ENCODE results near the gene GOT2. TPM values are rescaled to one million over a fixed set of nuclear protein-coding genes. Genes with fewer than 3 reads are reported as not detected.

GOT2 gene
- total RNA-seq, 1 experiment from 2014 or later: 150 TPM

GRCh38 chr16:58734459-58734787 is 307 bp upstream of the GOT2 start:
- Mint-ChIP-seq H3K27me3 (ENCODE audit: insufficient read depth, unreplicated experiment) (no peaks in the 10 kb centered on the region), H3K4me1 (ENCODE audit: low read depth, unreplicated experiment) (peaks cover 12% of the 10 kb centered on the region), H3K9me3 (ENCODE audit: unreplicated experiment) (no peaks in the 10 kb centered on the region), H3K36me3 (ENCODE audit: insufficient read depth, unreplicated experiment) (peaks cover 4% of the 10 kb centered on the region), H3K27ac (ENCODE audit: unreplicated experiment) (peak overlapping the region; percentile 99), H3K4me3 (ENCODE audit: unreplicated experiment) (peak overlapping the region; percentile 100)
- DNase-seq: no peak
- ChIA-PET CTCF (interaction anchor here (0.6 to 1.8 kb wide), 5 partner anchors 10 to 246 kb away, joined by 3 to 8 read pairs (median 7); partner anchors contain the start of gene SLC38A7), POLR2A (interaction anchor here (0.7 kb wide), 1 partner anchor 67 kb away, joined by 10 read pairs; no protein-coding TSS in a partner anchor)
- Histone ChIP-seq H3K36me3 (ENCODE audit: control insufficient read depth, insufficient read depth, low read length) (no peaks in the 10 kb centered on the region), H3K4me1 (no peaks in the 10 kb centered on the region; the same call in 1 of the 2 replicates), H3K4me3 (ENCODE audit: low read depth, low read length) (peak overlapping the region; percentile 76), H3K9me3 (no peaks in the 10 kb centered on the region), H3K27me3 (replicated peaks; ENCODE audit: control insufficient read depth, insufficient read depth, low read length) (no peaks in the 10 kb centered on the region)
- TF ChIP-seq, protein P1, sequence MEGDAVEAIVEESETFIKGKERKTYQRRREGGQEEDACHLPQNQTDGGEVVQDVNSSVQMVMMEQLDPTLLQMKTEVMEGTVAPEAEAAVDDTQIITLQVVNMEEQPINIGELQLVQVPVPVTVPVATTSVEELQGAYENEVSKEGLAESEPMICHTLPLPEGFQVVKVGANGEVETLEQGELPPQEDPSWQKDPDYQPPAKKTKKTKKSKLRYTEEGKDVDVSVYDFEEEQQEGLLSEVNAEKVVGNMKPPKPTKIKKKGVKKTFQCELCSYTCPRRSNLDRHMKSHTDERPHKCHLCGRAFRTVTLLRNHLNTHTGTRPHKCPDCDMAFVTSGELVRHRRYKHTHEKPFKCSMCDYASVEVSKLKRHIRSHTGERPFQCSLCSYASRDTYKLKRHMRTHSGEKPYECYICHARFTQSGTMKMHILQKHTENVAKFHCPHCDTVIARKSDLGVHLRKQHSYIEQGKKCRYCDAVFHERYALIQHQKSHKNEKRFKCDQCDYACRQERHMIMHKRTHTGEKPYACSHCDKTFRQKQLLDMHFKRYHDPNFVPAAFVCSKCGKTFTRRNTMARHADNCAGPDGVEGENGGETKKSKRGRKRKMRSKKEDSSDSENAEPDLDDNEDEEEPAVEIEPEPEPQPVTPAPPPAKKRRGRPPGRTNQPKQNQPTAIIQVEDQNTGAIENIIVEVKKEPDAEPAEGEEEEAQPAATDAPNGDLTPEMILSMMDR (IDR thresholded peaks at IDR 0.05; ENCODE audit: insufficient read depth in 1 of 2, low read depth in 1 of 2, low read length in 1 of 2, severe bottlenecking in 1 of 2, unreplicated experiment in 1 of 2): no peak
- intact Hi-C loops (cut with micrococcal nuclease; ENCODE audit: unreplicated experiment): loop anchor here (2.0 kb wide), 1 partner anchor 50 kb away; the partner anchor contains the start of gene SLC38A7
- no TSS peak for BruUV-seq (replicated peaks)

DNA sequence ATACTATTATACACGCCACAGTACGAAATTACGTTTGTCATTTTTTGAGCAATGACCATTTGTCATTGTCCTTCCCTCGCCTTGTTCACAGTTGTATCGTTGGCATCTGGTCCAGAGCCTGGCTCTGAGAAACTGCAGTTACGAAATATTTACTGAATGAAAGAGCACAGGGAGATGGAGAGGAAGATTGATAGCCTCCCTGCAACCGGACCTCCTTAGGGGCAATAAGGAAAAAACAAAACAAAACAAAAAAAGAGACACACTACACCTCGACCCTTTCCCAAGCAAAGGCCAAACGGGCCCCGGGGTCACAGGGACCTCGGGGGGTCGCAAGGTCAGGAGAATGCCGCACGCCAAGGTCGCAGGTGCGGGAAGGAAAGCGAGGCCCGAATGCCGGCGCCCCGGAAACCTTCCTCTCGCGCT is 857 bp downstream of the GOT2 start:
- BruUV-seq (replicated peaks): no TSS peak
- DNase-seq: peak in 1 of 2 experiments; percentile 15

GRCh38 chr16:58732545-58733247 is 1.4 kb downstream of the GOT2 start:
- ChIA-PET CTCF (interaction anchor here (1.5 kb wide), 1 partner anchor 24 kb away, joined by 4 read pairs; no protein-coding TSS in a partner anchor), POLR2A (no interaction called here)
- no peaks in the 10 kb centered on the region for H3K9me3 ChIP-seq
- H3K4me1 Mint-ChIP-seq (ENCODE audit: low read depth, unreplicated experiment): peaks cover 12% of the 10 kb centered on the region
- TF ChIP-seq, protein P1 (IDR thresholded peaks at IDR 0.05; ENCODE audit: insufficient read depth in 1 of 2, low read depth in 1 of 2, low read length in 1 of 2, severe bottlenecking in 1 of 2, unreplicated experiment in 1 of 2): no peak
- no peaks in the 10 kb centered on the region for H3K36me3 ChIP-seq (ENCODE audit: control insufficient read depth, insufficient read depth, low read length)
- no peaks in the 10 kb centered on the region for H3K9me3 Mint-ChIP-seq (ENCODE audit: unreplicated experiment)
- BruUV-seq (replicated peaks): TSS peak; percentile 26
- intact Hi-C loops (cut with micrococcal nuclease; ENCODE audit: unreplicated experiment): loop anchor here (1.0 kb wide), 1 partner anchor 24 kb away; no protein-coding TSS in a partner anchor
- peaks cover 2% of the 10 kb centered on the region for H3K4me1 ChIP-seq
- H3K27ac Mint-ChIP-seq (ENCODE audit: unreplicated experiment): peak overlapping the region; percentile 99
- peak overlapping the region; percentile 100 for H3K4me3 Mint-ChIP-seq (ENCODE audit: unreplicated experiment)
- no peak for DNase-seq
- H3K4me3 ChIP-seq (ENCODE audit: low read depth, low read length): peak overlapping the region; percentile 76
- peaks cover 4% of the 10 kb centered on the region for H3K36me3 Mint-ChIP-seq (ENCODE audit: insufficient read depth, unreplicated experiment)
- H3K27me3 ChIP-seq (replicated peaks; ENCODE audit: control insufficient read depth, insufficient read depth, low read length): no peaks in the 10 kb centered on the region
- no peaks in the 10 kb centered on the region for H3K27me3 Mint-ChIP-seq (ENCODE audit: insufficient read depth, unreplicated experiment)

More for the DNA sequence above, 857 bp downstream of the GOT2 start:
- Histone ChIP-seq H3K4me1 (no peaks in the 10 kb centered on the region; the same call in 1 of the 2 replicates), H3K27me3 (replicated peaks; ENCODE audit: control insufficient read depth, insufficient read depth, low read length) (no peaks in the 10 kb centered on the region), H3K4me3 (ENCODE audit: low read depth, low read length) (peak overlapping the region; percentile 76), H3K36me3 (ENCODE audit: control insufficient read depth, insufficient read depth, low read length) (no peaks in the 10 kb centered on the region), H3K9me3 (no peaks in the 10 kb centered on the region)
- TF ChIP-seq, protein P1 (IDR thresholded peaks at IDR 0.05; ENCODE audit: insufficient read depth in 1 of 2, low read depth in 1 of 2, low read length in 1 of 2, severe bottlenecking in 1 of 2, unreplicated experiment in 1 of 2): no peak
- peaks cover 12% of the 10 kb centered on the region for H3K4me1 Mint-ChIP-seq (ENCODE audit: low read depth, unreplicated experiment)
- intact Hi-C loops (cut with micrococcal nuclease; ENCODE audit: unreplicated experiment): loop anchor here (1.0 kb wide), 1 partner anchor 23 kb away; no protein-coding TSS in a partner anchor
- no peaks in the 10 kb centered on the region for H3K27me3 Mint-ChIP-seq (ENCODE audit: insufficient read depth, unreplicated experiment)
- H3K27ac Mint-ChIP-seq (ENCODE audit: unreplicated experiment): peak overlapping the region; percentile 99
- H3K36me3 Mint-ChIP-seq (ENCODE audit: insufficient read depth, unreplicated experiment): peaks cover 4% of the 10 kb centered on the region
- no peaks in the 10 kb centered on the region for H3K9me3 Mint-ChIP-seq (ENCODE audit: unreplicated experiment)
- H3K4me3 Mint-ChIP-seq (ENCODE audit: unreplicated experiment): peak overlapping the region; percentile 100
- ChIA-PET POLR2A (no interaction called here), CTCF (interaction anchor here (1.5 kb wide), 1 partner anchor 23 kb away, joined by 4 read pairs; no protein-coding TSS in a partner anchor)
